Panc1 (cell line): ENCODE results near the gene SLC22A3. TPM values are rescaled to one million over a fixed set of nuclear protein-coding genes. Genes with fewer than 3 reads are reported as not detected.

Experiments used
- ATAC-seq: fragments of 200-7000 bp; cut with Tn5 transposase; 2 replicates; pipeline ENCODE4 v1.9.1; 2020; ENCODE audit warnings: mild to moderate bottlenecking, moderate library complexity
- BruUV-seq: library from RNA; stranded (reverse); fragments of 400-500 nt; replicated peaks from 2 replicates; lab custom pipeline; 2021; lab: Mats Ljungman, UMichigan
- CTCF ChIA-PET: fragments of 300-600 bp; sonication (Branson Sonifier 250); formaldehyde crosslinking; loops from one replicate; lab custom pipeline; 2022; ENCODE audit warnings: antibody characterized with exemption; lab: Charles Lee
- POLR2A ChIA-PET: fragments of 300-600 bp; sonication (Branson Sonifier 250); formaldehyde crosslinking; loops from one replicate; lab custom pipeline; 2022; ENCODE audit warnings: antibody characterized with exemption; lab: Charles Lee
- DNase-seq: peaks from one replicate; pipeline ENCODE4 v3.0.0-alpha.2; 2010; ENCODE audit warnings: low read depth, low spot score
- H3K27ac ChIP-seq: 2 replicates; pipeline ENCODE4 v1.5.1; 2011; ENCODE audit warnings: mild to moderate bottlenecking, low read length, inconsistent platforms
- H3K27me3 ChIP-seq: fragments of 200-500 bp; sonication (Bioruptor generic); 2 replicates; pipeline ENCODE4 v1.6.0; 2014; ENCODE audit warnings: low read length, inconsistent platforms; ENCODE audit not compliant: control insufficient read depth, insufficient read depth
- H3K36me3 ChIP-seq: fragments of 200-500 bp; sonication (Bioruptor generic); 2 replicates; pipeline ENCODE4 v1.5.1; 2014; ENCODE audit warnings: inconsistent platforms, mild to moderate bottlenecking, low read length, moderate library complexity; ENCODE audit not compliant: control insufficient read depth, insufficient read depth
- H3K4me1 ChIP-seq: 2 replicates; pipeline ENCODE4 v1.5.1; 2011; ENCODE audit warnings: inconsistent platforms, mild to moderate bottlenecking, low read length, moderate library complexity; ENCODE audit not compliant: control insufficient read depth, insufficient read depth
- H3K4me3 ChIP-seq, 2 experiments: 2 replicates each; pipeline ENCODE4 v1.5.1; 2011 to 2012; ENCODE audit warnings: low read depth in 2 of 2, low read length in 2 of 2, mild to moderate bottlenecking in 2 of 2, inconsistent platforms in 1 of 2, moderate library complexity in 1 of 2
- H3K9me3 ChIP-seq: fragments of 200-500 bp; sonication (Bioruptor generic); 2 replicates; pipeline ENCODE4 v1.5.1; 2014; ENCODE audit warnings: low read depth, mild to moderate bottlenecking, inconsistent platforms, low read length, moderate library complexity; ENCODE audit not compliant: control insufficient read depth, insufficient read depth
- CTCF ChIP-seq: fragments of 450-650 bp; IDR thresholded peaks from 2 replicates; pipeline ENCODE4 v1.5.1; 2017; ENCODE audit warnings: mild to moderate bottlenecking
- POLR2AphosphoS5 ChIP-seq: IDR thresholded peaks from 2 replicates; pipeline ENCODE4 v1.6.1; 2012; ENCODE audit warnings: mild to moderate bottlenecking, low read depth, low read length, moderate library complexity
- REST ChIP-seq, 2 experiments: IDR thresholded peaks; 2 replicates each; pipeline ENCODE4 v1.6.1; 2011 to 2012; ENCODE audit warnings: low read depth in 2 of 2, control low read depth in 1 of 2, low read length in 1 of 2, mild to moderate bottlenecking in 1 of 2, moderate library complexity in 1 of 2; ENCODE audit not compliant: insufficient read depth in 1 of 2
- SIN3A ChIP-seq: IDR thresholded peaks from 2 replicates; pipeline ENCODE4 v1.6.1; 2012; ENCODE audit warnings: low read depth, mild to moderate bottlenecking, low read length, moderate library complexity, borderline replicate concordance; ENCODE audit not compliant: insufficient read depth
- TCF7L2 ChIP-seq: IDR thresholded peaks from 2 replicates; pipeline ENCODE4 v1.6.1; 2011; ENCODE audit warnings: mild to moderate bottlenecking, low read depth, low read length, inconsistent platforms
- in situ Hi-C: cut with HindIII; loops from 2 replicates; pipeline ENCODE4 v1.10.0; 2016; ENCODE audit warnings: low sequenced_read_pairs, low pct_unique_long_range_greater_than_20kb
- intact Hi-C: fragments of 100-400 bp; cut with micrococcal nuclease; formaldehyde crosslinking; loops from one replicate; pipeline ENCODE4 v1.10.0; 2022; ENCODE audit not compliant: unreplicated experiment
- total RNA-seq: library from RNA; stranded (reverse); gene quantifications from one replicate; pipeline ENCODE4 v1.2.1, GENCODE V29; 2021; ENCODE audit not compliant: unreplicated experiment

Gene SLC22A3
- total RNA-seq, 1 experiment from 2014 or later = not detected

- DNase-seq (no peak), ATAC-seq (no peak)
- Histone ChIP-seq H3K27ac (no peak overlapping the region), H3K9me3 (no peaks in the 10 kb centered on the region), H3K4me1 (no peaks in the 10 kb centered on the region), H3K4me3 (no peak overlapping the region), H3K36me3 (no peaks in the 10 kb centered on the region), H3K27me3 (no peaks in the 10 kb centered on the region; the same call in 1 of the 2 replicates)
- ChIA-PET POLR2A (no interaction called here), CTCF (no interaction called here)
- BruUV-seq = no TSS peak
- intact Hi-C loops = no loop called here
- TF ChIP-seq TCF7L2 = no peak
- no peak for TF ChIP-seq REST (IDR thresholded peaks at IDR 0.05; ENCODE audit: insufficient read depth in 1 of 2, low read depth in 2 of 2, low read length in 1 of 2)
- TF ChIP-seq POLR2AphosphoS5 = no peak
- TF ChIP-seq CTCF = no peak
- no peak for TF ChIP-seq SIN3A
- in situ Hi-C loops = no loop called here
These were observed 91.6 kb downstream of the SLC22A3 start for GRCh38 chr6:160439751-160440150.

GRCh38 chr6:160442151-160442550 lies 94.0 kb downstream of the SLC22A3 start:
- TF ChIP-seq TCF7L2 (no peak), POLR2AphosphoS5 (no peak), SIN3A (no peak), CTCF (no peak), REST (IDR thresholded peaks at IDR 0.05; ENCODE audit: insufficient read depth in 1 of 2, low read depth in 2 of 2, low read length in 1 of 2) (no peak)
- intact Hi-C loops (no loop called here), in situ Hi-C loops (no loop called here)
- ChIA-PET POLR2A (no interaction called here), CTCF (no interaction called here)
- Histone ChIP-seq H3K36me3 (no peaks in the 10 kb centered on the region), H3K4me1 (no peaks in the 10 kb centered on the region), H3K9me3 (no peaks in the 10 kb centered on the region), H3K27ac (no peak overlapping the region), H3K4me3 (no peak overlapping the region), H3K27me3 (no peaks in the 10 kb centered on the region; the same call in 1 of the 2 replicates)
- no TSS peak for BruUV-seq
- ATAC-seq (no peak), DNase-seq (no peak)
